ENCODE data around the gene PAGR1. TPM values are rescaled to one million over a fixed set of nuclear protein-coding genes. Genes with fewer than 3 reads are reported as not detected.

Gene PAGR1
- total and polyA plus RNA-seq, 9 of the 15 experiments (the other 6 are each of a cell fraction or from before 2014, with no cell fraction given) = 1.4 to 58.2 (median 16.8) TPM

GRCh38 chr16:29811170-29811895 lies 4.6 kb upstream of the PAGR1 start (continued):
- no peak for TF ChIP-seq HSF4 (CRISPR knock-in tag; IDR thresholded peaks at IDR 0.05; ENCODE audit: borderline replicate concordance)
- no peak for TF ChIP-seq ZBTB12 (CRISPR knock-in tag; IDR thresholded peaks at IDR 0.05)
- TF ChIP-seq KLF13 (tag; IDR thresholded peaks at IDR 0.05; ENCODE audit: borderline replicate concordance, low read depth) = no peak
- no peak for TF ChIP-seq PRPF4 (IDR thresholded peaks at IDR 0.05; ENCODE audit: insufficient read depth, low read depth, low read length, poor library complexity, severe bottlenecking)
- no peak for TF ChIP-seq STAT6 (CRISPR knock-in tag; IDR thresholded peaks at IDR 0.05)
- no peak for TF ChIP-seq IRF2 (CRISPR knock-in tag; IDR thresholded peaks at IDR 0.05)
- TF ChIP-seq ZNF12 (CRISPR knock-in tag; IDR thresholded peaks at IDR 0.05) = no peak
- no peak for TF ChIP-seq HNRNPL (IDR thresholded peaks at IDR 0.05; ENCODE audit: low read depth, low read length)
- no peak for TF ChIP-seq RUNX1 (IDR thresholded peaks at IDR 0.05; ENCODE audit: low read depth)
- TF ChIP-seq PHB (CRISPR knock-in tag; IDR thresholded peaks at IDR 0.05) = no peak
- no peak for TF ChIP-seq HLTF (IDR thresholded peaks at IDR 0.05)
- no peak for TF ChIP-seq STAT5A (IDR thresholded peaks at IDR 0.05; ENCODE audit: borderline replicate concordance, low read length)
- no peak for TF ChIP-seq NR2C1 (IDR thresholded peaks at IDR 0.05)
- TF ChIP-seq NR2C1 (tag; IDR thresholded peaks at IDR 0.05) = no peak
- no peak for TF ChIP-seq HCFC1 (IDR thresholded peaks at IDR 0.05; ENCODE audit: low read depth, low read length)
- no peak for TF ChIP-seq TBP (optimal IDR thresholded peaks at IDR 0.05; ENCODE audit: low read depth, low read length)
- no peak for TF ChIP-seq TCF7L2 (IDR thresholded peaks at IDR 0.05; ENCODE audit: low read depth, low read length)
- TF ChIP-seq MTA2 (IDR thresholded peaks at IDR 0.05; ENCODE audit: low read depth) = no peak
- TF ChIP-seq ATF7 (IDR thresholded peaks at IDR 0.05) = no peak
- no peak for TF ChIP-seq ATF2 (CRISPR knock-in tag; IDR thresholded peaks at IDR 0.05)
- no peak for TF ChIP-seq HES1 (IDR thresholded peaks at IDR 0.05; ENCODE audit: low read depth)

All from K562 (cell line).